PC-3 (cell line): Measurements from ENCODE around the gene ZNF214. TPM values are rescaled to one million over a fixed set of nuclear protein-coding genes. Genes with fewer than 3 reads are reported as not detected.

Experiments
- ATAC-seq: fragments of 200-7000 bp; cut with Tn5 transposase; 2 replicates; pipeline ENCODE4 v1.9.1; 2020; ENCODE audit warnings: mild to moderate bottlenecking, moderate library complexity
- BruUV-seq: library from RNA; stranded (reverse); fragments of 400-500 nt; replicated peaks from 2 replicates; lab custom pipeline; 2021; lab: Mats Ljungman, UMichigan
- CTCF ChIA-PET: fragments of 300-600 bp; sonication (Branson Sonifier 250); formaldehyde crosslinking; loops from one replicate; lab custom pipeline; 2022; ENCODE audit warnings: antibody characterized with exemption; lab: Charles Lee
- POLR2A ChIA-PET: fragments of 300-600 bp; sonication (Branson Sonifier 250); formaldehyde crosslinking; loops from one replicate; lab custom pipeline; 2022; ENCODE audit warnings: antibody characterized with exemption; ENCODE audit not compliant: unreplicated experiment; lab: Charles Lee
- DNase-seq: peaks from one replicate; pipeline ENCODE4 v3.0.0-alpha.2; 2015
- H2AFZ ChIP-seq: fragments of 300-600 bp; sonication (generic); 2 replicates; pipeline ENCODE4 v1.6.0; 2016; ENCODE audit warnings: antibody characterized with exemption, low read length
- H3F3A ChIP-seq: fragments of 300-600 bp; sonication (generic); one replicate; pipeline ENCODE4 v1.6.0; 2017; ENCODE audit warnings: antibody characterized with exemption, low read length, control low read depth, mild to moderate bottlenecking; ENCODE audit not compliant: unreplicated experiment
- H3K27ac ChIP-seq: fragments of 300-600 bp; sonication (generic); 2 replicates; pipeline ENCODE4 v1.5.1; 2016; ENCODE audit warnings: mild to moderate bottlenecking, low read length
- H3K27me3 ChIP-seq: fragments of 300-600 bp; sonication (generic); 2 replicates; pipeline ENCODE4 v1.6.1; 2016; ENCODE audit warnings: low read length, mixed read lengths
- H3K36me3 ChIP-seq: fragments of 300-600 bp; sonication (generic); 2 replicates; pipeline ENCODE4 v1.6.1; 2016; ENCODE audit warnings: low read depth, mixed run types, low read length, mixed read lengths
- H3K4me1 ChIP-seq: fragments of 300-600 bp; sonication (generic); 2 replicates; pipeline ENCODE4 v1.5.1; 2016; ENCODE audit warnings: low read length; ENCODE audit not compliant: insufficient read depth
- H3K4me2 ChIP-seq: fragments of 300-600 bp; sonication (generic); 2 replicates; pipeline ENCODE4 v1.6.0; 2016; ENCODE audit warnings: low read length
- H3K4me3 ChIP-seq: fragments of 300-600 bp; sonication (generic); 2 replicates; pipeline ENCODE4 v1.5.1; 2016; ENCODE audit warnings: mild to moderate bottlenecking, low read length, mixed read lengths
- H3K79me2 ChIP-seq: fragments of 300-600 bp; sonication (generic); 2 replicates; pipeline ENCODE4 v1.6.1; 2017; ENCODE audit warnings: low read length, mixed read lengths
- H3K9ac ChIP-seq: fragments of 300-600 bp; sonication (generic); 2 replicates; pipeline ENCODE4 v1.6.0; 2016; ENCODE audit warnings: mild to moderate bottlenecking, low read length
- H3K9me2 ChIP-seq: fragments of 300-600 bp; sonication (generic); replicated peaks from 2 replicates; pipeline ENCODE4 v1.6.1; 2016; ENCODE audit warnings: mixed run types, low read length, mixed read lengths
- H3K9me3 ChIP-seq: fragments of 300-600 bp; sonication (generic); 2 replicates; pipeline ENCODE4 v1.6.1; 2016; ENCODE audit warnings: low read length, mixed read lengths
- H4K20me1 ChIP-seq: fragments of 300-600 bp; sonication (generic); 2 replicates; pipeline ENCODE4 v1.6.1; 2016; ENCODE audit warnings: low read length, mixed read lengths
- EZH2 ChIP-seq: fragments of 300-600 bp; sonication (generic); IDR thresholded peaks from one replicate; pipeline ENCODE4 v1.6.1; 2017; ENCODE audit warnings: antibody characterized with exemption, mild to moderate bottlenecking, low read length; ENCODE audit not compliant: unreplicated experiment
- EZH2phosphoT487 ChIP-seq: fragments of 300-600 bp; sonication (generic); IDR thresholded peaks from 2 replicates; pipeline ENCODE4 v1.6.1; 2018; ENCODE audit warnings: mild to moderate bottlenecking, antibody characterized with exemption, low read length, borderline replicate concordance
- intact Hi-C: fragments of 100-400 bp; cut with micrococcal nuclease; formaldehyde crosslinking; loops from 2 replicates; pipeline ENCODE4 v1.9.0; 2023
- total RNA-seq: library from RNA; depleted of rRNA; stranded (reverse); fragments of >200 nt; gene quantifications from 2 replicates; pipeline ENCODE4 v1.2.3, GENCODE V29; 2014
- TF ChIP-seq, protein P1 (sequence below): fragments of 300-600 bp; sonication (generic); conservative IDR thresholded peaks from 2 replicates; pipeline ENCODE4 v1.5.1; 2017; ENCODE audit warnings: antibody characterized with exemption, low read depth, mild to moderate bottlenecking, low read length

ZNF214 gene
- total RNA-seq, 1 experiment from 2014 or later, result 1.4 TPM

DNA sequence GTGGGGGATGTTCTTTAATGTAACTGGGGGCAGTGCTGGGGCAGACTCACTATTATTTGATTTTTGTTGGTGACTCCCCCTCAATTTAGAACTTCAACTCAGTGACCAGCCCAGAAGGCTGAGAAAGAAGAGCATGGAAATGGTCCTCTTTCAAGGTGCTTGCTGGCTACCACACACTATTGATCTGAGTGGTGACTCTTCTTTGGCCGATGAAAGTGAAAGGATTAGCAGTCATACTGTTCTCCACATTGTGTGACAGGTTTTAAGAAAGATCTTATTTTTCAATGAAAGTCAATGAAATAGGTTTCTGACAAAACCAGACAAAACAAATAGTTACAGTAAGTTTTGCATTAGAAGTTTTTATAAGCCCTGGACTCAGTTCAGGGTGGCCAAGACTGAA, 30.0 kb upstream of the ZNF214 start:
- POLR2A ChIA-PET, result no interaction called here

GRCh38 chr11:7046474-7047175, 26.5 kb upstream of the ZNF214 start:
- H3F3A ChIP-seq, result no peaks in the 10 kb centered on the region
- H4K20me1 ChIP-seq, result no peaks in the 10 kb centered on the region
- H3K27me3 ChIP-seq, result 0 out of 2 replicates have a peak, but pooled peaks cover 3% of the 10 kb centered on the region
- ChIA-PET CTCF (no interaction called here), POLR2A (interaction anchor here (0.6 kb wide), 1 partner anchor 1735 kb away, joined by 4 read pairs; no protein-coding TSS in a partner anchor)
- no peaks in the 10 kb centered on the region for H3K79me2 ChIP-seq
- intact Hi-C loops, result no loop called here
- H3K27ac ChIP-seq, result no peak overlapping the region
- DNase-seq (no peak), ATAC-seq (peak; percentile 33; the same call in 1 of the 2 replicates)
- H3K4me2 ChIP-seq, result no peak overlapping the region
- no peak overlapping the region for H3K4me3 ChIP-seq
- TF ChIP-seq EZH2, result no peak
- no peaks in the 10 kb centered on the region for H3K9me3 ChIP-seq
- H3K9me2 ChIP-seq, result no peaks in the 10 kb centered on the region
- H2AFZ ChIP-seq, result no peak overlapping the region
- no TSS peak for BruUV-seq
- H3K4me1 ChIP-seq, result no peaks in the 10 kb centered on the region
- H3K36me3 ChIP-seq, result no peaks in the 10 kb centered on the region
- H3K9ac ChIP-seq, result no peak overlapping the region

More for the DNA sequence above, 30.0 kb upstream of the ZNF214 start:
- Histone ChIP-seq H3F3A (no peaks in the 10 kb centered on the region), H3K4me3 (no peak overlapping the region), H3K27me3 (0 out of 2 replicates have a peak, but pooled peaks cover 3% of the 10 kb centered on the region), H2AFZ (no peak overlapping the region), H4K20me1 (no peaks in the 10 kb centered on the region), H3K27ac (no peak overlapping the region), H3K9ac (no peak overlapping the region), H3K4me2 (no peak overlapping the region), H3K79me2 (no peaks in the 10 kb centered on the region), H3K36me3 (no peaks in the 10 kb centered on the region), H3K9me2 (no peaks in the 10 kb centered on the region), H3K9me3 (no peaks in the 10 kb centered on the region), H3K4me1 (no peaks in the 10 kb centered on the region)
- CTCF ChIA-PET, result no interaction called here
- TF ChIP-seq, protein P1, sequence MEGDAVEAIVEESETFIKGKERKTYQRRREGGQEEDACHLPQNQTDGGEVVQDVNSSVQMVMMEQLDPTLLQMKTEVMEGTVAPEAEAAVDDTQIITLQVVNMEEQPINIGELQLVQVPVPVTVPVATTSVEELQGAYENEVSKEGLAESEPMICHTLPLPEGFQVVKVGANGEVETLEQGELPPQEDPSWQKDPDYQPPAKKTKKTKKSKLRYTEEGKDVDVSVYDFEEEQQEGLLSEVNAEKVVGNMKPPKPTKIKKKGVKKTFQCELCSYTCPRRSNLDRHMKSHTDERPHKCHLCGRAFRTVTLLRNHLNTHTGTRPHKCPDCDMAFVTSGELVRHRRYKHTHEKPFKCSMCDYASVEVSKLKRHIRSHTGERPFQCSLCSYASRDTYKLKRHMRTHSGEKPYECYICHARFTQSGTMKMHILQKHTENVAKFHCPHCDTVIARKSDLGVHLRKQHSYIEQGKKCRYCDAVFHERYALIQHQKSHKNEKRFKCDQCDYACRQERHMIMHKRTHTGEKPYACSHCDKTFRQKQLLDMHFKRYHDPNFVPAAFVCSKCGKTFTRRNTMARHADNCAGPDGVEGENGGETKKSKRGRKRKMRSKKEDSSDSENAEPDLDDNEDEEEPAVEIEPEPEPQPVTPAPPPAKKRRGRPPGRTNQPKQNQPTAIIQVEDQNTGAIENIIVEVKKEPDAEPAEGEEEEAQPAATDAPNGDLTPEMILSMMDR, result no peak
- no peak for TF ChIP-seq EZH2
- no peak for TF ChIP-seq EZH2phosphoT487
- BruUV-seq, result no TSS peak
- no peak for DNase-seq
- intact Hi-C loops, result no loop called here
- ATAC-seq, result no peak

GRCh38 chr11:7034019-7034418, 13.9 kb upstream of the ZNF214 start:
- DNase-seq (no peak), ATAC-seq (no peak)
- Histone ChIP-seq H2AFZ (no peak overlapping the region), H3K9me3 (no peaks in the 10 kb centered on the region), H3K36me3 (no peaks in the 10 kb centered on the region), H4K20me1 (no peaks in the 10 kb centered on the region), H3K9me2 (no peaks in the 10 kb centered on the region), H3F3A (no peaks in the 10 kb centered on the region), H3K27me3 (peaks cover 41% of the 10 kb centered on the region), H3K4me2 (no peak overlapping the region), H3K4me1 (no peaks in the 10 kb centered on the region), H3K27ac (no peak overlapping the region), H3K4me3 (no peak overlapping the region), H3K9ac (no peak overlapping the region), H3K79me2 (no peaks in the 10 kb centered on the region)
- intact Hi-C loops, result no loop called here
- CTCF ChIA-PET, result no interaction called here
- no TSS peak for BruUV-seq
- TF ChIP-seq EZH2, result no peak
- TF ChIP-seq EZH2phosphoT487, result no peak
- TF ChIP-seq, protein P1, result no peak
- POLR2A ChIA-PET, result no interaction called here
